GM19328 (cell line): ENCODE data around the gene RAE1.

ENCODE experiments used
- ATAC-seq: cut with Tn5 transposase; IDR thresholded peaks from one replicate; pipeline ENCODE4 v1.9.1; 2021; ENCODE audit warnings: mild to moderate bottlenecking, moderate library complexity; ENCODE audit not compliant: unreplicated experiment

RAE1 gene

GRCh38 chr20:57369596-57369995 lies 18.5 kb downstream of the RAE1 start:
- ATAC-seq: no peak

DNA sequence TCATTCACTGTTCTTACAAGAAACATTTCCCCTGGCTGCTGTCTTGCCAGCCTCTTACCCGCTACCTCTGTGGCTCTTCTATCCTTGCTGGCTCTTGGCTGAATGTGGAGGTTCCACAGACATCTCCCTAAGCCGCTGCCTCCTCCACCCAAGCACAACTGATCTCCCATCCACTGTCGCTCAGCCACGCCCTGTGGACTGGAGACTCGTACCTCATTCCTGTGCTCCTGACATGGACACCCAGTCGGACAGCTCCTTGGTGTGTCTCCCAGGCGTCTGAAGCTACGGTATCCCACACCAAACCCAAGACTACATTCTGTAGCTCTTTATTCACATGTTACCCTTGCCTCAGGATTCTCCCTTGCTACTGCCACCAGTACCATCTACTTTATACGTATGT lies 19.3 kb downstream of the RAE1 start:
- no peak for ATAC-seq

DNA sequence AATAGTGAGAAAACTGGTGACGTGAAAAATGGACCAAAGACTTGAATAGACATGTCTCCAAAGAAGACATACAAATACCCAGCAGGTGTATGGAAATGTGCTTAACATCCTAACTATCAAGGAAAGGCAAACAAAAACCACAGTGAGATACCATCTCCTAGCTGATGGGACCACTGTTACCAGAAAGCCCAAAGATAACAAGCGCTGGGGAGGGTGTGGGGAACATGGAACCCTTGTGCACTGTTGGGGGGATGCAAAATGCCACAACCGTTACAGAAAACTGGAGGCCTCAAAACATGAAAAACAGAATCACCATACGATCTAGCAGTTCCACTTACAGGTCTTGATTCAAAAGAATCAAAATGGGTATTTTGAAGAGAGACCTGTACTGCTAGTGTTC lies 20.3 kb downstream of the RAE1 start:
- no peak for ATAC-seq

GRCh38 chr20:57372157-57372556 lies 21.1 kb downstream of the RAE1 start:
- ATAC-seq: no peak

DNA sequence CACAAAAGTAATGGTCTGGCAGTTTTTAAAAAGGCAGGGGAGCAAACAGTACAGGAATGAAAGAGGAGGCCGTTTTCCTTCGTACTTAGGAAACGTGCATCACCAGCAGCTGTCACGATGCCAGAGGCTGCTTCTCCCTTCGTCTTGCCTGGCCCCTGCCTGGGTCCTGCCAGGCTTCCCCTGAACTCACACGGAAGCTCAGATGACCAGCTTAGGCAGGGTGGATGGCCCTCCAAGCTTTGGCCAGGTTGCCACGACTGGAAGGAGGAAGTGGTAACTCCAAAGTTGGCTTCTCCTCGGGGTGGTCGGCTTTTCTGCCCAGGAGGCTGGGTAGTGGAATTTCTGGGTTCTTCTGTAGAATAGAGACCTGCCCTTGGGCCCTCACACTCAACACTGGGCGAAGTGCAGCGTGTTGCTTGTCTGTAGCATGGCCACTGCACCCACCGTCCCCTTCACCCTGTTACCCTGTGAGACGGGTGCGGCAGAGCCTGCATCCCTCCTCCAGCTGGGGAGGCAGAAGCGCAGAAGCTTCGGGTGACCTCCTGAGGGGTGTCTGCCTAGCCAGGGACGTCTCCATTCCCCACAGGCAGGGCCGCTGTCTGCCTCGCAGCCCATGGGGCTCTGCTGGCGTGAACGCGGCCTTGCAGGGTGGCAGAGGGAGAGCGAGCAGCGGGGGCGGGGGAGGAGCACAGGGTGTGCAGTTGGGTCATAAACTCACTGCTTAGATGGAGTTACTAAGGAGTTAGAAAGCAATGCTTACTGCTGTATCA lies 21.7 kb downstream of the RAE1 start:
- ATAC-seq: no peak

- no peak for ATAC-seq
Observed at GRCh38 chr20:57374343-57374930, 23.4 kb downstream of the RAE1 start.

DNA sequence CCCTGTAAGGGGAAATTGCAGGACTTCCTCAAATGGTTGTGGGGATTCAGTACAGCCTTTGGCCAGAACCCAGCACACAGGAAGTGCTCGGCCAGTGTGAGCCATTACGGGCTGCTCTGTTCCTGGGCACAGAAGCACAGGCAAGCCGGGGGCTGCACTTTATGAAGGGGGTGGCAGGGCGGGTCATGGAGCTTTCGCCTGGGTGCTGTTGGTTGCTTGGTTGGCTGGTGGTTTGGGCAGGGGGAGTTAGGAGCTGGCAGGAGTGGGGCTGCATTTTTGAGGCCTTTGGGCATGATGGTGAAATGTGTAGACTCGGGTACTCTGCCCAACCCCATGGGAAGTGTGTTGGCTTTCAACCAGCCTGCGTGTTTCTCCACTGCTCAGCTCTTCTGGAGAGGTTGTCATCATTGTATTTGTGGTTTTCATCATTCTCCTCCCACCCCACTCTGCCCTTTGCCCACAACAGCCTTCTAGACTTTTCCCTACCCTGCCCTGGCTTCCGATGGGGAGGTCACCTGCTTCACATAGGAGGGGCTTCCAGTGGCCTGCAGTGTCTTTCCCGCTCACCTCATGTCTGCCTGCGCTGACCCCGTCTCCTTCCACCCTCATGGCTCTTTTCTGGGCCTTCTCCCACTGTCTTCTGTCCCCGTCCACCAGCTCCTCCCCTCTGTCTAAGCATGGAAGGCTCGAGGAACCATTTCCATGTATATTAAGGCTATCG lies 24.0 kb downstream of the RAE1 start:
- no peak for ATAC-seq

DNA sequence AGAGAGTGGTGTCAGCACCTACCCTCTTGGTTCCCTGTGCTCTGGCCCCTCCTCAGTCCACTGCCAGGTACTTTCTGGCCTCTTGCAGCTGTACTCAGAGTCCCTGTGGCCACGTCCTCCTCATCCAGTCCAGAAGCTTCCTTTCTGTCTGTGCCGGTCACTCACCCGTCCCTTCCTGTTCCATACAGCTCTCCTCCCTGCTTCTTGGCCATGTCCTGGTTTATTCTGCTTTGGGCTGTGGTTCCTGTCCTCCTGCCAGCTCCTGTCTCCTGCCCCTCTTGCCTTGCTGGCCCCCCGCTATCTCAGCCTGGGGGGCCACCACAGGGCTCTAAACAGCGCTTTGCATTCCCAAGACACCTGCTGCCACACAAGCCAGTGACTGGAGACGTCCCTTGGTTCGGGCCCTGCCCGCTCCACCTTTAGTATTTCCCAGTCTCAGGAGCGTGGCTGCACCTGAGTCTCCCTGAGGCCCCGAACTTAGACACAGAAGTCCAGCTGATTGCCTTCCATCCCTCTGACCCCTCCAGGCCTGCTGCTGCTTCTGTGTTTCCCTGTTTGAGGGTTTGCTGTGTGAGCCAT lies 24.7 kb downstream of the RAE1 start:
- ATAC-seq: no peak

DNA sequence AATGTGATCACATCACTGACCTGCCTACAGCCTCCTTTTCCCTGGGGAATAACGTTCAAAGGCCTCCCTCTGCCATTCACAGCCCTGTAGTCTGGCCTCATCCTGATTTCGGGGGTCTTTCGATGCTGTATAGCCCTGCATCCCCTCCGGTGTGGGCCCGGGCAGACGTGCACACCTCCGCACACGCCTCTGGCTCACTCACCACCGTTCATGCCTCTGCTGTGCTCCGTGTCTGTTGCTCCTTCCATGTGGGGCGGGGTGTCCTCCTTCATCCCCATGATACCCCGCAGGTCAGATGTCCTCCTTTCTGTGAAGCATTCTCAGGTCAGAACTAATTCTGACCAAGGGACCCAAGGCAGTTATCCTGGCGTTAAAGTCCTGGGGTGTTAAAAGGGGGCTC lies 26.3 kb downstream of the RAE1 start:
- ATAC-seq: no peak

- no peak for ATAC-seq
Observed at GRCh38 chr20:57378107-57378506, 27.1 kb downstream of the RAE1 start.

DNA sequence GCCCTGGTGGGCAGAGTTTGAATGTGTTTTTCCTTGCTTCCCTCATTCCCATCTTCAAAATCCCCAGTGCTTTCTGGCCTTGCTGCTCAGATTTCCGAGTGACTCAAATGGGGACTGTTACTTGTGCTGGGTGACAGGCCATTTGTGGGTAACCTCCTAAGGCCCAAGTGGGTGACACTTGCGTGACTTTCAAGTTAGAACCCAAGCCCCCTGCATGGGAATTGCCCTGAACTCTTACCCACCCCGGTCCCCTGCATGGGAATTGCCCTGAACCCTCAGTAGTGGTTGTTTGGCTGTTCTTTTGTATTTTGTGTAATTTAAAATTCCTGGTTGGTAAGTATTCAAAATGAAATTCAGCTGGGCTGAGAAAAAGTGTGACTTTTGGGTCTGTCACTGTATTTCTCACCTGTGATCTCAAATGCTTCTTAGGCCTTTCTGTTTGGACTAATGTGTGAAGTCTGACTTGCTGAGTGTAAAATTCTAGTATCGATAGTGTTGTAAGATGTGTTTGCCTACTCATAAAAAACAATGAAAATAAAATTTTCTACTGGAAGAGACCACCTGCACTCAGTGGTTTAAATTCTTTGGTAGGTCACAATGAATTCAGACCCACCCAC lies 27.7 kb downstream of the RAE1 start:
- ATAC-seq: no peak

- ATAC-seq: no peak
Observed at GRCh38 chr20:57379263-57379647, 28.2 kb downstream of the RAE1 start.

DNA sequence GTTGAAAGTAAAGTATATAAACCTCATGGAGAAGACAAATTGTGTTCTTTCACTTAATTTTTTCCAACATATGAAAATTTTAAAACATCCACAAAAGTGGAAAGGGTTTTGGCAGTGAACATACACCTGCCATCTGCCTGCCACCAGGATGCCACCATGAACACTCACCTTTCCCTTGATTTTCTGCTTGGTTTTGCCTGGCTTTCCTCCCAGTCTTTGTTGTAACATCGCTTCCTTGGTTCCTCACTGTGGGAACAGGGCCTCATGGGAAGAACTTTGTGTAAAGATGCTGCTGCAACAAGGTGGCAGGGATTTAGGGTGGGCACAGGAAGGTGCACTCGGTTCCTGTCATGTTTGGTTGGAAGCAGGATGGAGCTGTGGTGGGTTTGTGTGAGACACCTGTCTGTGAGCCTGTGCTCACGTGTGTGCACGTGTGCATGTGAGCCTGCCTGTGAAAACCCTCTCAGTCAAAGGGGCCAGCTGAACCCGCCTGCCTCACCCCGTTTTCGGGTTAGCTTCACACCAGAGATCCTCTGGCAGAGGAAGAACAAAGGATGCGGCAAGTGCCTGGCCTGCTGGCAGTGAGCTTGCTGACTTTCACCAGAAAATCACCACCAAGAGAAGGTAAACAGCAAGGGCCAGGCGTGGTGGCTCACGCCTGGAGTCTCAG lies 29.2 kb downstream of the RAE1 start:
- no peak for ATAC-seq

DNA sequence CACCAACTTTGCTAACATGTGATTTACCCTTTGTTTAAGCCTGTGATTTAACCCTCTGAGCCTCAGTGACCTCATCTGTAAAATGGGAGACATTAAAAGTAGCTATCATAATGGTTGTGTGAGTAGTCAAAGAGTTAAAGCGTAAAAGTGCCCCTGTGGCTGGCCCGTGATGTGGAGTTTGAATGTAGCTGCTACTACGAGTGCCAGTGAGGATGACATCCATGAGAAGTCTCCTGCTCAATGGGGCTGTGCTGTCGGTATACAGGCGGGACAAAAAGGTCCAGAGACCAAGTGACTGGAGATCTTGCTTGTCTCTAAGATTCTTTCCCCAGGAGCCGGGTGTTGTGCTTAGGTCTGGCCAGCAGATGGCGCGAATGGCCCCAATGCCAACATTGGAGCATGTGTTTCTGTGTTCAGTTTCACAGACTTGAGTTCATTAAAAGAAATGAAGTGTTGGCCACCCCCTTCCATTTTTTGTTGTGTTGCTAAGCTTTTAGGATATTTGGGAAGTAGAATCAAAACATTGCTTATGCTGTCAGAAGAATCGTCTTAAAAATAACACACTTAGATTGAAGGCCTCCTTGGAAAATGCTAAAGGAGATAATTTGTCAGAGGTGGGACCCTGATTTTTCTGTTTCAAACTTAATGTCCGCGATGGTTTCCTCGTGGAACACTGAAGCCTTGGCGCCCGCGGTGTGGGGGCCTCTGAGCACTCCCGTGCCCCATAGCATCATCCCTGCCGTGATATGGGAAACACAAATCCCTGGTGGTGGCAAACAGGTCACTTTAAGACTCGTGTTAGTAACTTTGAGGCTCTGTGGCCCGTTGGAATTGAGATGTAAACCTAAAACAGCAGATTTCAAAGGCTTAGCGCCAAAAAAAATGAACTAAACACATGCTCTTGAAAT lies 30.8 kb downstream of the RAE1 start:
- no peak for ATAC-seq

GRCh38 chr20:57382516-57382915 lies 31.5 kb downstream of the RAE1 start:
- ATAC-seq: no peak

DNA sequence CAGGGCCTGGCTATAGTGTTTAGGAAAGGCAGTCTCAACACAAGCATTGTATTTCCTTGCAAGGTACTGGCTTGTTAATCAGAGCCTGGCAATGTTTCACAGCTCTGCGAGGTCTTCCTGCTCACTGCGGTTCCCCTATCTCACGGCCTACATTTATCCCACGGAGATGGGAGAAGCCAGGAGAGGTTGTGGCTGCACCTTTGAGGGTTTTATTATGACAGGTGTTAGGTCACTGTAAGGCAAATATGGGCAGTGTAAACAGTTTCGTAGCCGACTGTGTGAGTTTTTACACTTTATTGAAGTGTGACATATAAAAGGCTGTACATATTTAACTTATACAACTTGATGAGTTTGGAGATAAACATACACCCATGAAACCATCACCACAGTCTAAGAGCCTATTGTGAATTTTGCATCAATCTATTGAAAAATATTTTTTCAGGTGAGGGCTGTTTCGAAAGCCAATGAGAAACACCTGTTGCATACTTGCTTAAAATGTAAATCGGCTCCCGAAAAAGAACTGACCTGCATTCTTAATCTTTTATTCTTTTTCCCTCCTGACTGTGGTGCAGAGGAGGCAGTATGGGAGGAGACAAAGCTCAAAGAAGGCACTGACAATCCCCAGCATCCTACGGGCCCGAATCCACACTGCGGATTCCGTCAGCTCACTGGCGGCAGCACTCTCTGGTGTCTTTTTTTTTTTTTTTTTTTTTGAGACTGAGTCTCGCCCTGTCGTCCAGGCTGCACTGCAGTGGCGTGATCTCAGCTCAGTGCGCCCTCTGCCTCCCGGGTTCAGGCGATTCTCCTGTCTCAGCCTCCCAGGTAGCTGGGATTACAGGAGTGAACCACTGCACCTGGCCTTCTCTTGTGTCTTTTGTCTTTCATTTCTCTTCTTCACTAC lies 32.6 kb downstream of the RAE1 start:
- no peak for ATAC-seq

GRCh38 chr20:57384486-57384885 lies 33.4 kb downstream of the RAE1 start:
- ATAC-seq: no peak

GRCh38 chr20:57384953-57385761 lies 34.1 kb downstream of the RAE1 start:
- ATAC-seq: no peak
